ENCODE measurements around the gene DNAJB8. TPM values are rescaled to one million over a fixed set of nuclear protein-coding genes. Genes with fewer than 3 reads are reported as not detected.

DNAJB8 gene
- total and polyA plus RNA-seq, 8 donors, result not detected

- ATAC-seq (no peak), DNase-seq (no peak)
- Histone ChIP-seq H3K27ac (no peak overlapping the region), H3K27me3 (peaks cover 0 to 43% of the 10 kb centered on the region in 2 donors), H3K4me1 (no peaks in the 10 kb centered on the region), H3K4me3 (no peak overlapping the region), H3K9me3 (no peaks in the 10 kb centered on the region), H3K36me3 (no peaks in the 10 kb centered on the region)
- intact Hi-C loops (cut with DNase I), result no loop called here
- TF ChIP-seq CTCF (IDR thresholded peaks at IDR 0.05), result no peak
Measured at GRCh38 chr3:128457937-128458336, 8.8 kb downstream of the DNAJB8 start.

GRCh38 chr3:128456776-128457715, 9.6 kb downstream of the DNAJB8 start:
- Histone ChIP-seq H3K9me3 (no peaks in the 10 kb centered on the region), H3K4me3 (no peak overlapping the region), H3K36me3 (no peaks in the 10 kb centered on the region), H3K4me1 (no peaks in the 10 kb centered on the region), H3K27me3 (peaks cover 0 to 50% of the 10 kb centered on the region in 2 donors), H3K27ac (no peak overlapping the region)
- no peak for ATAC-seq
- intact Hi-C loops (cut with DNase I), result no loop called here
- DNase-seq, result peak in 1 of 4 donors; percentile 44
- TF ChIP-seq CTCF (IDR thresholded peaks at IDR 0.05), result no peak

- Histone ChIP-seq H3K27me3 (peaks cover 0 to 50% of the 10 kb centered on the region in 2 donors), H3K4me1 (no peaks in the 10 kb centered on the region), H3K4me3 (no peak overlapping the region), H3K9me3 (no peaks in the 10 kb centered on the region), H3K36me3 (no peaks in the 10 kb centered on the region), H3K27ac (no peak overlapping the region)
- intact Hi-C loops (cut with DNase I), result no loop called here
- no peak for ATAC-seq
- peak in 1 of 4 donors; percentile 56 for DNase-seq
- TF ChIP-seq CTCF (IDR thresholded peaks at IDR 0.05), result no peak
Measured at GRCh38 chr3:128455786-128456748, 10.6 kb downstream of the DNAJB8 start.

DNA sequence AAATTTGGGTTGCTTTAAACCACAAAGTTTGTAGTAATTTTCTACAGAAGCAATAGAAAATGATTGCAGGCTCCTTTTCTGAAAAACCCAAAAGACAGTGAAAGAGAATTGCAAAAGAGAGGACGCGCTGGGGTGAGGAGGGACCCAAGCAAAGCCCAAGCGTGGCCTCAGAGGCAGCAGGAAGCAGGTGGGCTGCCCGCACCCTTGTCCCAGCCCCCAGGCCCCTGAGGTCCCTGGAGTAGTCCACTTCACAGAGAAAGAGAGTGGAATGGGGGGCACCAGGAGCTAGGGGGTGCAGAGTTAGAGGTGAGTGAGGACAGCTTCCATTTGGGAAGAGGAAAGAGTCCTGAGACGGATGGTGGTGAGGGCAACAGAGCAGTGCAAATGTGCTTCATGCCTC, 11.6 kb downstream of the DNAJB8 start:
- no peaks in the 10 kb centered on the region for H3K36me3 ChIP-seq
- intact Hi-C loops (cut with DNase I), result no loop called here
- no peaks in the 10 kb centered on the region for H3K9me3 ChIP-seq
- no peaks in the 10 kb centered on the region for H3K4me1 ChIP-seq
- H3K27ac ChIP-seq, result no peak overlapping the region
- ATAC-seq (no peak), DNase-seq (peak in 1 of 4 donors; percentile 53)
- H3K27me3 ChIP-seq, result peaks cover 0 to 50% of the 10 kb centered on the region in 2 donors
- H3K4me3 ChIP-seq, result no peak overlapping the region
- TF ChIP-seq CTCF (IDR thresholded peaks at IDR 0.05), result no peak

- no peak for TF ChIP-seq CTCF (IDR thresholded peaks at IDR 0.05)
- ATAC-seq, result no peak
- no peak for DNase-seq
- Histone ChIP-seq H3K27me3 (peaks cover 0 to 50% of the 10 kb centered on the region in 2 donors), H3K4me3 (no peak overlapping the region), H3K36me3 (no peaks in the 10 kb centered on the region), H3K9me3 (no peaks in the 10 kb centered on the region), H3K4me1 (no peaks in the 10 kb centered on the region), H3K27ac (no peak overlapping the region)
- intact Hi-C loops (cut with DNase I), result no loop called here
Measured at GRCh38 chr3:128454310-128454618, 12.4 kb downstream of the DNAJB8 start.

Measured in left lung (tissue), 10 donors.